ENCODE measurements around the gene SLC9B1. TPM values are rescaled to one million over a fixed set of nuclear protein-coding genes. Genes with fewer than 3 reads are reported as not detected.

SLC9B1 gene
- polyA plus RNA-seq, 1 donor (not counting 4 experiments of a cell fraction or from before 2014, with no cell fraction given), result 0.07 TPM

GRCh38 chr4:102860611-102861324, 158.7 kb downstream of the SLC9B1 start:
- TF ChIP-seq CTCF (optimal IDR thresholded peaks at IDR 0.05 in 1 of 3, IDR thresholded peaks at IDR 0.05 in 1 of 3, conservative IDR thresholded peaks at IDR 0.05 in 1 of 3; ENCODE audit: extremely low read depth in 1 of 3, insufficient read depth in 2 of 3, low read length in 3 of 3), result no peak
- TF ChIP-seq EZH2 (IDR thresholded peaks at IDR 0.05; ENCODE audit: low read length), result no peak
- Histone ChIP-seq H3K9me3 (ENCODE audit: control insufficient read depth, low read depth, low read length) (no peaks in the 10 kb centered on the region), H2AFZ (ENCODE audit: control insufficient read depth, low read length) (no peak overlapping the region), H3K79me2 (ENCODE audit: control insufficient read depth, insufficient read depth, low read length) (peaks cover 1% of the 10 kb centered on the region), H4K20me1 (ENCODE audit: control insufficient read depth, extremely low read depth, insufficient read depth, low read length) (no peaks in the 10 kb centered on the region), H3K4me1 (ENCODE audit: control insufficient read depth, extremely low read depth, insufficient read depth, low read length) (no peaks in the 10 kb centered on the region), H3K36me3 (ENCODE audit: control insufficient read depth in 2 of 2, extremely low read depth in 1 of 2, insufficient read depth in 2 of 2, low read length in 2 of 2) (no peaks in the 10 kb centered on the region), H3K4me3 (ENCODE audit: control insufficient read depth in 2 of 3, extremely low read depth in 1 of 3, insufficient read depth in 2 of 3, low read depth in 1 of 3, low read length in 3 of 3) (no peak overlapping the region), H3K27ac (ENCODE audit: control insufficient read depth, insufficient read depth, low read length) (no peak overlapping the region), H3K9me1 (ENCODE audit: control insufficient read depth, extremely low read depth, insufficient read depth, low read length) (no peaks in the 10 kb centered on the region), H3K27me3 (ENCODE audit: control insufficient read depth, extremely low read depth, insufficient read depth, low read length) (no peaks in the 10 kb centered on the region), H3K9ac (ENCODE audit: control insufficient read depth, extremely low read depth, insufficient read depth, low read length) (no peak overlapping the region), H3K4me2 (ENCODE audit: control insufficient read depth, extremely low read depth, insufficient read depth, low read depth, low read length) (no peak overlapping the region)
- FAIRE-seq (no peak), DNase-seq (ENCODE audit: low read depth, low spot score) (no peak)
- dilution Hi-C loops (cut with MboI; ENCODE audit: extremely low pct_ligation_motif_present, low sequenced_read_pairs), result no loop called here

DNA sequence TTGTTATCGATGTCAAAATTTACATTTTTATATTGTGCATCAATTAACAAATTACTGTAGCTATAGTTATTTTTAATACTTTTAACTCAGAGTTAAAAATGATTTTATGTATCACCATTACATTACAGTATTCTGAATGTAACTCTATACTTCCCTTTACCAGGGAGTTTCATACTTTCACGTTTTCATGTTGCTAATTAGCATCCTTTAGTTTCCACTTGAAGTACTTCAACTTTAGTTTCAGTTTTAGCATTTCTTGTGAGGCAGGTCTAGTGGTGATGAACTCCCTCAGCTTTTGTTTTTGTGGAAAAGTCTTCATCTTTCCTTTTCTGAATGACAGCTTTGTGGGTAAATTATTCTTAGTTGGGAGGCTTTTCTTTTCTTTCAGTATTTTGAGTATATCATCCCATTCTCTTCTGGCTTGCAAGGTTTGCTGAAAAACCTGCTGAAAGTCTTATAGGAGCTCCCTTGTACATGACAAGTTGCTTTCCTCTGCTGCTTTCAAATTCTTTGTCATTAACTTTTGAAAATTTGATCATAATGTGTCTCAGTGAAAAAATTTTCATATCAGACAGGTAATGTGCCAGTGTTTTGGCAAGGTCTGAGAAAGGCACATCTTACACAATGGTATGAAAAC, 160.6 kb downstream of the SLC9B1 start:
- no peak for DNase-seq (ENCODE audit: low read depth, low spot score)
- no peaks in the 10 kb centered on the region for H4K20me1 ChIP-seq (ENCODE audit: control insufficient read depth, extremely low read depth, insufficient read depth, low read length)
- H3K27me3 ChIP-seq (ENCODE audit: control insufficient read depth, extremely low read depth, insufficient read depth, low read length), result no peaks in the 10 kb centered on the region
- H3K79me2 ChIP-seq (ENCODE audit: control insufficient read depth, insufficient read depth, low read length), result no peaks in the 10 kb centered on the region
- no peaks in the 10 kb centered on the region for H3K9me1 ChIP-seq (ENCODE audit: control insufficient read depth, extremely low read depth, insufficient read depth, low read length)
- H3K36me3 ChIP-seq (ENCODE audit: control insufficient read depth in 2 of 2, extremely low read depth in 1 of 2, insufficient read depth in 2 of 2, low read length in 2 of 2), result no peaks in the 10 kb centered on the region
- H3K4me3 ChIP-seq (ENCODE audit: control insufficient read depth in 2 of 3, extremely low read depth in 1 of 3, insufficient read depth in 2 of 3, low read depth in 1 of 3, low read length in 3 of 3), result no peak overlapping the region
- H2AFZ ChIP-seq (ENCODE audit: control insufficient read depth, low read length), result no peak overlapping the region
- no peaks in the 10 kb centered on the region for H3K4me1 ChIP-seq (ENCODE audit: control insufficient read depth, extremely low read depth, insufficient read depth, low read length)
- no peak overlapping the region for H3K27ac ChIP-seq (ENCODE audit: control insufficient read depth, insufficient read depth, low read length)
- no peaks in the 10 kb centered on the region for H3K9me3 ChIP-seq (ENCODE audit: control insufficient read depth, low read depth, low read length)
- dilution Hi-C loops (cut with MboI; ENCODE audit: extremely low pct_ligation_motif_present, low sequenced_read_pairs), result no loop called here
- no peak overlapping the region for H3K9ac ChIP-seq (ENCODE audit: control insufficient read depth, extremely low read depth, insufficient read depth, low read length)
- H3K4me2 ChIP-seq (ENCODE audit: control insufficient read depth, extremely low read depth, insufficient read depth, low read depth, low read length), result no peak overlapping the region
- no peak for TF ChIP-seq CTCF (optimal IDR thresholded peaks at IDR 0.05 in 1 of 3, IDR thresholded peaks at IDR 0.05 in 1 of 3, conservative IDR thresholded peaks at IDR 0.05 in 1 of 3; ENCODE audit: extremely low read depth in 1 of 3, insufficient read depth in 2 of 3, low read length in 3 of 3)
- no peak for TF ChIP-seq EZH2 (IDR thresholded peaks at IDR 0.05; ENCODE audit: low read length)
- no peak for FAIRE-seq

Other genes starting within 250 kb of the SLC9B1 start
- 355 to 567 TPM (median 388 TPM) in 3 replicates for gene UBE2D3, start 192.2 kb downstream of the SLC9B1 start, polyA plus RNA-seq
- gene CISD2, start 150.7 kb downstream of the SLC9B1 start, polyA plus RNA-seq, result 20.8 to 36.6 TPM (median 21.6 TPM) in 3 replicates
- gene SLC9B2, start 57.1 kb upstream of the SLC9B1 start, polyA plus RNA-seq, result 10.8 to 14.6 TPM (median 14.0 TPM) in 3 replicates
- gene BDH2, start 80.1 kb upstream of the SLC9B1 start, polyA plus RNA-seq, result 31.6 to 58.1 TPM (median 51.3 TPM) in 3 replicates
- 1.1 to 6.1 TPM (median 3.9 TPM) in 3 replicates for gene CENPE, start 178.6 kb upstream of the SLC9B1 start, polyA plus RNA-seq